Measurements from ENCODE around the gene CFAP161.

DNA sequence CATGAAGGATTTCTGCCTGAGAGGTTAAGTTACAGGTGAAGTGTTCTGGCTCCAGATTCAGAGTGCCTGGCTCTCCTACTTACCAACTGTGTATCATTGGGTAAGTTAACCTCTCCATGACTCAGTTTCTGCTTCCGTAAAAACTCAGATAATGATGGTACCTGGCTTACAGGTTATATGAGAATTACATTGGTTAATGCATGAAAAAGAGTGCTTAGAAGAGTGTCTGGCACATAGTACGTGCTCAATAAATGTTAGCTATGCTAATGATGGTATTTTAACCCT is 23.8 kb downstream of the CFAP161 start:
- TF ChIP-seq SIN3A (IDR thresholded peaks at IDR 0.05; ENCODE audit: borderline replicate concordance, insufficient read depth, low read depth, low read length) (no peak), POLR2AphosphoS5 (IDR thresholded peaks at IDR 0.05; ENCODE audit: low read depth, low read length) (no peak), TCF7L2 (IDR thresholded peaks at IDR 0.05; ENCODE audit: low read depth, low read length) (no peak)
- TF ChIP-seq, protein P1, sequence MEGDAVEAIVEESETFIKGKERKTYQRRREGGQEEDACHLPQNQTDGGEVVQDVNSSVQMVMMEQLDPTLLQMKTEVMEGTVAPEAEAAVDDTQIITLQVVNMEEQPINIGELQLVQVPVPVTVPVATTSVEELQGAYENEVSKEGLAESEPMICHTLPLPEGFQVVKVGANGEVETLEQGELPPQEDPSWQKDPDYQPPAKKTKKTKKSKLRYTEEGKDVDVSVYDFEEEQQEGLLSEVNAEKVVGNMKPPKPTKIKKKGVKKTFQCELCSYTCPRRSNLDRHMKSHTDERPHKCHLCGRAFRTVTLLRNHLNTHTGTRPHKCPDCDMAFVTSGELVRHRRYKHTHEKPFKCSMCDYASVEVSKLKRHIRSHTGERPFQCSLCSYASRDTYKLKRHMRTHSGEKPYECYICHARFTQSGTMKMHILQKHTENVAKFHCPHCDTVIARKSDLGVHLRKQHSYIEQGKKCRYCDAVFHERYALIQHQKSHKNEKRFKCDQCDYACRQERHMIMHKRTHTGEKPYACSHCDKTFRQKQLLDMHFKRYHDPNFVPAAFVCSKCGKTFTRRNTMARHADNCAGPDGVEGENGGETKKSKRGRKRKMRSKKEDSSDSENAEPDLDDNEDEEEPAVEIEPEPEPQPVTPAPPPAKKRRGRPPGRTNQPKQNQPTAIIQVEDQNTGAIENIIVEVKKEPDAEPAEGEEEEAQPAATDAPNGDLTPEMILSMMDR (IDR thresholded peaks at IDR 0.05), result no peak
- TF ChIP-seq, protein P2, sequence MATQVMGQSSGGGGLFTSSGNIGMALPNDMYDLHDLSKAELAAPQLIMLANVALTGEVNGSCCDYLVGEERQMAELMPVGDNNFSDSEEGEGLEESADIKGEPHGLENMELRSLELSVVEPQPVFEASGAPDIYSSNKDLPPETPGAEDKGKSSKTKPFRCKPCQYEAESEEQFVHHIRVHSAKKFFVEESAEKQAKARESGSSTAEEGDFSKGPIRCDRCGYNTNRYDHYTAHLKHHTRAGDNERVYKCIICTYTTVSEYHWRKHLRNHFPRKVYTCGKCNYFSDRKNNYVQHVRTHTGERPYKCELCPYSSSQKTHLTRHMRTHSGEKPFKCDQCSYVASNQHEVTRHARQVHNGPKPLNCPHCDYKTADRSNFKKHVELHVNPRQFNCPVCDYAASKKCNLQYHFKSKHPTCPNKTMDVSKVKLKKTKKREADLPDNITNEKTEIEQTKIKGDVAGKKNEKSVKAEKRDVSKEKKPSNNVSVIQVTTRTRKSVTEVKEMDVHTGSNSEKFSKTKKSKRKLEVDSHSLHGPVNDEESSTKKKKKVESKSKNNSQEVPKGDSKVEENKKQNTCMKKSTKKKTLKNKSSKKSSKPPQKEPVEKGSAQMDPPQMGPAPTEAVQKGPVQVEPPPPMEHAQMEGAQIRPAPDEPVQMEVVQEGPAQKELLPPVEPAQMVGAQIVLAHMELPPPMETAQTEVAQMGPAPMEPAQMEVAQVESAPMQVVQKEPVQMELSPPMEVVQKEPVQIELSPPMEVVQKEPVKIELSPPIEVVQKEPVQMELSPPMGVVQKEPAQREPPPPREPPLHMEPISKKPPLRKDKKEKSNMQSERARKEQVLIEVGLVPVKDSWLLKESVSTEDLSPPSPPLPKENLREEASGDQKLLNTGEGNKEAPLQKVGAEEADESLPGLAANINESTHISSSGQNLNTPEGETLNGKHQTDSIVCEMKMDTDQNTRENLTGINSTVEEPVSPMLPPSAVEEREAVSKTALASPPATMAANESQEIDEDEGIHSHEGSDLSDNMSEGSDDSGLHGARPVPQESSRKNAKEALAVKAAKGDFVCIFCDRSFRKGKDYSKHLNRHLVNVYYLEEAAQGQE (IDR thresholded peaks at IDR 0.05; ENCODE audit: insufficient read depth in 1 of 2, low read depth in 2 of 2, low read length in 1 of 2), result no peak
